ENCODE data around the gene SYNE2. TPM values are rescaled to one million over a fixed set of nuclear protein-coding genes. Genes with fewer than 3 reads are reported as not detected.

Gene SYNE2
- total and polyA plus RNA-seq, 2 of the 8 experiments (the other 6 are each of a cell fraction or from before 2014, with no cell fraction given), result 32.6 to 46.1 TPM

DNA sequence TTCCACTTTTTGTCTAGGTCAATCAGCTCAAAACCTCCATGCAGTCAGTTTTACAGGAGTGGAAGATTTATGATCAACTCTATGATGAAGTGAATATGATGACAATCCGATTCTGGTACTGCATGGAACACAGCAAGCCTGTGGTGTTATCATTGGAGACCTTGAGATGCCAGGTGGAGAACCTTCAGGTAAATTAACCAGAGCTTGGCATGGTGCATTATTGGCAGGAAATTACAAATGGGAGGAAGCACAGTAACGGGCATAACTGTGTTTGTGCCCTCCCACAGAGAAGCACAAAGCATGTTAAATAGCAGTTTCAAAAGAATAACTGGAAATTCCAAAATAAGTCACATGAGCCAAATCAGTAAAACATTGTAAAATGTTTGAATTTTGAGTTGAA is 305.8 kb downstream of the SYNE2 start:
- no peak overlapping the region for H3K4me2 ChIP-seq (ENCODE audit: insufficient read depth in 1 of 2, low read depth in 2 of 2, low read length in 2 of 2)
- no peak for DNase-seq (ENCODE audit: low read depth in 1 of 2, low spot score in 2 of 2)
- no peak for FAIRE-seq
- H3K4me1 ChIP-seq (replicated peaks in 1 of 4; ENCODE audit: control insufficient read depth in 3 of 4, insufficient read depth in 4 of 4, low read length in 3 of 4), result no peaks in the 10 kb centered on the region
- 84% methylated on average over 2 of the region's 2 CpGs; no CpG with 5 or more reads in 1 of the 2 experiments for WGBS, 2 experiments (ENCODE audit: extremely low coverage in 1 of 2, insufficient coverage in 1 of 2, insufficient read length in 1 of 2, insufficient replicate concordance in 2 of 2, low coverage in 1 of 2, low lambda C conversion rate in 2 of 2, missing lambda C conversion rate in 1 of 2)
- H3K4ac ChIP-seq (replicated peaks; ENCODE audit: insufficient read length, low read depth, low read length), result no peak overlapping the region
- H3K23ac ChIP-seq (ENCODE audit: insufficient read length), result no peak overlapping the region
- H3K56ac ChIP-seq (replicated peaks; ENCODE audit: insufficient read length, low read depth, low read length), result no peak overlapping the region
- H2BK15ac ChIP-seq (ENCODE audit: low read length), result no peak overlapping the region
- ChIA-PET POLR2A (ENCODE audit: partially characterized antibody) (no interaction called here), CTCF (ENCODE audit: partially characterized antibody) (interaction anchor here (1.2 to 2.0 kb wide), 2 partner anchors 46 to 146 kb away, joined by 3 to 6 read pairs; no protein-coding TSS in a partner anchor)
- H3K23me2 ChIP-seq (ENCODE audit: low read depth, low read length), result no peaks in the 10 kb centered on the region
- H2BK120ac ChIP-seq (replicated peaks; ENCODE audit: low read depth, low read length), result no peak overlapping the region
- H3K18ac ChIP-seq (ENCODE audit: extremely low read depth, low read length), result no peak overlapping the region
- H3K4me3 ChIP-seq (ENCODE audit: extremely low read depth in 1 of 4, insufficient read depth in 2 of 4, low read depth in 3 of 4, low read length in 4 of 4), result no peak overlapping the region
- no peak overlapping the region for H2AFZ ChIP-seq (ENCODE audit: low read length)
- H3K9ac ChIP-seq (replicated peaks in 1 of 4; ENCODE audit: extremely low read depth in 1 of 4, low read depth in 3 of 4, low read length in 3 of 4), result no peak overlapping the region
- H4K5ac ChIP-seq (ENCODE audit: insufficient read length, low read depth, low read length), result no peak overlapping the region
- no peak overlapping the region for H3K27ac ChIP-seq (ENCODE audit: low read depth, low read length)
- no peak overlapping the region for H4K91ac ChIP-seq (replicated peaks; ENCODE audit: insufficient read length, low read length)
- H3K9me3 ChIP-seq (ENCODE audit: insufficient read depth in 2 of 2, low read depth in 1 of 2, low read length in 1 of 2), result no peaks in the 10 kb centered on the region
- no peaks in the 10 kb centered on the region for H3K79me2 ChIP-seq (ENCODE audit: control insufficient read depth in 1 of 2, insufficient read depth in 2 of 2, low read length in 2 of 2)
- no peak overlapping the region for H2AK5ac ChIP-seq (ENCODE audit: low read depth, low read length)
- no peak overlapping the region for H2BK5ac ChIP-seq (ENCODE audit: low read depth, low read length)
- no peak overlapping the region for H3K14ac ChIP-seq (ENCODE audit: insufficient read length)
- no peak overlapping the region for H4K8ac ChIP-seq (ENCODE audit: extremely low read depth, insufficient read depth, low read length)
- no peaks in the 10 kb centered on the region for H3K79me1 ChIP-seq (ENCODE audit: low read depth, low read length)
- peaks cover 0 to 8% (median 4%) of the 10 kb centered on the region in 4 experiments; a peak in 5 of 8 replicates for H3K36me3 ChIP-seq (ENCODE audit: control insufficient read depth in 2 of 4, insufficient read depth in 4 of 4, low read length in 3 of 4)
- peaks cover 0 to 3% of the 10 kb centered on the region in 2 experiments for H4K20me1 ChIP-seq (replicated peaks in 1 of 2; ENCODE audit: control insufficient read depth in 1 of 2, insufficient read depth in 2 of 2, low read length in 2 of 2)
- H2BK12ac ChIP-seq (ENCODE audit: low read depth, low read length), result no peak overlapping the region
- H2BK20ac ChIP-seq (ENCODE audit: low read length), result no peak overlapping the region
- TF ChIP-seq CEBPB (IDR thresholded peaks at IDR 0.05; ENCODE audit: low read depth, low read length) (no peak), CBX5 (IDR thresholded peaks at IDR 0.05; ENCODE audit: low read depth, low read length) (no peak), KDM5A (IDR thresholded peaks at IDR 0.05; ENCODE audit: low read length) (no peak), SP1 (IDR thresholded peaks at IDR 0.05; ENCODE audit: low read depth, low read length) (no peak), RNF2 (IDR thresholded peaks at IDR 0.05; ENCODE audit: borderline replicate concordance, low read depth, low read length, missing control alignments, poor library complexity, severe bottlenecking) (no peak)
- TF ChIP-seq, protein P1, sequence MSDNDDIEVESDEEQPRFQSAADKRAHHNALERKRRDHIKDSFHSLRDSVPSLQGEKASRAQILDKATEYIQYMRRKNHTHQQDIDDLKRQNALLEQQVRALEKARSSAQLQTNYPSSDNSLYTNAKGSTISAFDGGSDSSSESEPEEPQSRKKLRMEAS (IDR thresholded peaks at IDR 0.05), result no peak
- H3K27me3 ChIP-seq (replicated peaks in 1 of 4; ENCODE audit: control insufficient read depth in 3 of 4, extremely low read depth in 1 of 4, insufficient read depth in 3 of 4, low read length in 3 of 4), result no peaks in the 10 kb centered on the region

Measured in H1 (cell line).